HCT116 (cell line): Measurements from ENCODE around the gene KIRREL3. TPM values are rescaled to one million over a fixed set of nuclear protein-coding genes. Genes with fewer than 3 reads are reported as not detected.

Experiments used
- ATAC-seq: fragments of 200-7000 bp; cut with Tn5 transposase; 2 replicates; pipeline ENCODE4 v1.9.1; 2020; ENCODE audit warnings: mild to moderate bottlenecking, moderate library complexity
- BruUV-seq: library from RNA; stranded (reverse); fragments of 400-500 nt; replicated peaks from 2 replicates; lab custom pipeline; 2021; lab: Mats Ljungman, UMichigan
- CTCF ChIA-PET: fragments of 300-600 bp; sonication (Branson Sonifier 250); formaldehyde crosslinking; loops from one replicate; lab custom pipeline; 2021; ENCODE audit warnings: antibody characterized with exemption; lab: Charles Lee
- POLR2A ChIA-PET: fragments of 300-600, 350-600 bp; sonication (Branson Sonifier 250); formaldehyde crosslinking; loops from one replicate; lab custom pipeline; 2021; ENCODE audit warnings: antibody characterized with exemption; lab: Charles Lee
- RAD21 ChIA-PET, 2 experiments: fragments of 300-600 bp; sonication (Branson Sonifier 250); formaldehyde crosslinking; loops; one replicate each; lab custom pipeline; 2023; ENCODE audit warnings: low total read pairs in 2 of 2; ENCODE audit not compliant: uncharacterized antibody in 2 of 2, unreplicated experiment in 2 of 2, low non-redundant PET in 1 of 2; lab: Charles Lee
- DNase-seq: peaks from one replicate; pipeline ENCODE4 v3.0.0-alpha.2; 2010; ENCODE audit warnings: low read depth, low spot score
- H2AFZ ChIP-seq: fragments of 200-600 bp; shearing (Covaris generic), sonication (generic); 2 replicates; pipeline ENCODE4 v1.6.1; 2017; ENCODE audit warnings: low read depth, mixed run types, mixed read lengths, antibody characterized with exemption, low read length; ENCODE audit not compliant: poor library complexity, severe bottlenecking
- H3K27ac ChIP-seq: 2 replicates; pipeline ENCODE4 v1.5.1; 2012; ENCODE audit warnings: low read depth, low read length
- H3K27me3 ChIP-seq: fragments of 200-600 bp; sonication (generic); 2 replicates; pipeline ENCODE4 v1.6.1; 2016; ENCODE audit warnings: mixed run types, low read length, mixed read lengths; ENCODE audit not compliant: insufficient read depth
- H3K36me3 ChIP-seq, 2 experiments: fragments of 200-500 bp in 1 of 2; fragments of 200-600 bp in 1 of 2; sonication (Bioruptor generic) in 1 of 2; sonication (generic) in 1 of 2; 2 replicates each; pipeline versions ENCODE4 v1.5.1 to v1.6.1; 2014 to 2016; ENCODE audit warnings: low read length in 2 of 2, inconsistent platforms in 1 of 2, mixed read lengths in 1 of 2, mixed run types in 1 of 2; ENCODE audit not compliant: insufficient read depth in 2 of 2, control insufficient read depth in 1 of 2
- H3K4me1 ChIP-seq, 2 experiments: fragments of 200-600 bp in 1 of 2; sonication (generic) in 1 of 2; 2 replicates each; pipeline versions ENCODE4 v1.5.1 to v1.6.1; 2012 to 2017; ENCODE audit warnings: low read length in 2 of 2, inconsistent platforms in 1 of 2, mild to moderate bottlenecking in 1 of 2, mixed read lengths in 1 of 2, mixed run types in 1 of 2, moderate library complexity in 1 of 2; ENCODE audit not compliant: insufficient read depth in 2 of 2, control insufficient read depth in 1 of 2
- H3K4me2 ChIP-seq: fragments of 200-600 bp; sonication (generic); 2 replicates; pipeline ENCODE4 v1.6.1; 2017; ENCODE audit warnings: mixed run types, low read length, mixed read lengths
- H3K4me3 ChIP-seq, 2 experiments: fragments of 200-600 bp in 1 of 2; sonication (generic) in 1 of 2; replicated peaks in 1 of 2; 2 replicates each; pipeline ENCODE4 v1.5.1; 2011 to 2016; ENCODE audit warnings: low read length in 2 of 2, control low read depth in 1 of 2, low read depth in 1 of 2, mild to moderate bottlenecking in 1 of 2, mixed read lengths in 1 of 2, mixed run types in 1 of 2
- H3K79me2 ChIP-seq: fragments of 200-600 bp; sonication (generic); 2 replicates; pipeline ENCODE4 v1.6.1; 2017; ENCODE audit warnings: mild to moderate bottlenecking, mixed run types, low read length, moderate library complexity, mixed read lengths; ENCODE audit not compliant: insufficient read depth
- H3K9ac ChIP-seq: fragments of 200-600 bp; sonication (generic); 2 replicates; pipeline ENCODE4 v1.6.1; 2016; ENCODE audit warnings: low read length, mixed read lengths
- H3K9me2 ChIP-seq: fragments of 200-600 bp; sonication (generic), shearing (Covaris generic); 2 replicates; pipeline ENCODE4 v1.6.1; 2017; ENCODE audit warnings: mixed run types, mild to moderate bottlenecking, moderate library complexity; ENCODE audit not compliant: insufficient read depth
- H3K9me3 ChIP-seq, 2 experiments: fragments of 200-500 bp in 1 of 2; fragments of 200-600 bp in 1 of 2; sonication (Bioruptor generic) in 1 of 2; sonication (generic) in 1 of 2; 2 replicates each; pipeline ENCODE4 v1.6.1; 2014 to 2017; ENCODE audit warnings: low read length in 2 of 2, mixed read lengths in 2 of 2, inconsistent platforms in 1 of 2, low read depth in 1 of 2, mild to moderate bottlenecking in 1 of 2, mixed run types in 1 of 2, moderate library complexity in 1 of 2; ENCODE audit not compliant: control insufficient read depth in 1 of 2, insufficient read depth in 1 of 2
- H4K20me1 ChIP-seq: fragments of 200-600 bp; sonication (generic), shearing (Covaris generic); 2 replicates; pipeline ENCODE4 v1.6.1; 2017; ENCODE audit warnings: mixed run types, mild to moderate bottlenecking, moderate library complexity; ENCODE audit not compliant: insufficient read depth
- CBX3 ChIP-seq: IDR thresholded peaks from 2 replicates; pipeline ENCODE4 v1.6.1; 2012; ENCODE audit warnings: low read depth
- CEBPB ChIP-seq: IDR thresholded peaks from 2 replicates; pipeline ENCODE4 v1.6.1; 2012; ENCODE audit warnings: low read depth
- EGR1 ChIP-seq: IDR thresholded peaks from 2 replicates; pipeline ENCODE4 v1.6.1; 2012; ENCODE audit warnings: low read depth
- ELF1 ChIP-seq: IDR thresholded peaks from 2 replicates; pipeline ENCODE4 v1.6.1; 2012; ENCODE audit warnings: low read depth, borderline replicate concordance
- EZH2 ChIP-seq: fragments of 200-600 bp; sonication (generic); IDR thresholded peaks from 2 replicates; pipeline ENCODE4 v1.6.1; 2017; ENCODE audit warnings: antibody characterized with exemption, mixed run types
- JUND ChIP-seq: IDR thresholded peaks from 2 replicates; pipeline ENCODE4 v1.6.1; 2012
- POLR2A ChIP-seq: IDR thresholded peaks from 2 replicates; pipeline ENCODE4 v1.7.0; 2011; ENCODE audit warnings: borderline replicate concordance; ENCODE audit not compliant: insufficient read depth, insufficient read length; ENCODE audit errors: extremely low read depth
- POLR2AphosphoS5 ChIP-seq: IDR thresholded peaks from 2 replicates; pipeline ENCODE4 v1.6.1; 2011; ENCODE audit warnings: mild to moderate bottlenecking, low read depth, low read length, moderate library complexity
- SIN3A ChIP-seq: IDR thresholded peaks from 2 replicates; pipeline ENCODE4 v1.6.1; 2012; ENCODE audit warnings: low read depth
- SP1 ChIP-seq: IDR thresholded peaks from 2 replicates; pipeline ENCODE4 v1.6.1; 2012; ENCODE audit warnings: low read depth
- SRF ChIP-seq: IDR thresholded peaks from 2 replicates; pipeline ENCODE4 v1.6.1; 2012; ENCODE audit warnings: low read depth
- YY1 ChIP-seq: IDR thresholded peaks from 2 replicates; pipeline ENCODE4 v1.6.1; 2011; ENCODE audit warnings: low read length, low read depth, moderate library complexity, mild to moderate bottlenecking; ENCODE audit not compliant: insufficient replicate concordance; ENCODE audit errors: extremely low read depth
- ZFX ChIP-seq: fragments of 450-650 bp; IDR thresholded peaks from 2 replicates; pipeline ENCODE4 v1.6.1; 2017
- ZNF274 ChIP-seq: fragments of 200-500 bp; sonication (Bioruptor generic); IDR thresholded peaks from 2 replicates; pipeline ENCODE4 v1.6.1; 2014; ENCODE audit warnings: mild to moderate bottlenecking, low read depth, low read length, inconsistent platforms
- intact Hi-C: fragments of 100-400 bp; cut with micrococcal nuclease; formaldehyde crosslinking; loops from 2 replicates; pipeline ENCODE4 v1.10.0; 2022
- total RNA-seq: library from RNA; stranded (reverse); gene quantifications from one replicate; pipeline ENCODE4 v1.2.1, GENCODE V29; 2021; ENCODE audit not compliant: unreplicated experiment
- TF ChIP-seq, protein P1 (sequence below): IDR thresholded peaks from 2 replicates; pipeline ENCODE4 v1.6.1; 2012
- TF ChIP-seq, protein P2 (sequence below), 3 experiments: fragments of 200-600 bp in 1 of 3; sonication (generic) in 1 of 3; IDR thresholded peaks in 2 of 3; conservative IDR thresholded peaks in 1 of 3; 2 replicates each; pipeline ENCODE4 v1.5.1; 2012 to 2017; ENCODE audit warnings: low read depth in 2 of 3, low read length in 2 of 3, antibody characterized with exemption in 1 of 3, borderline replicate concordance in 1 of 3, control low read depth in 1 of 3, mild to moderate bottlenecking in 1 of 3, mixed read lengths in 1 of 3, mixed run types in 1 of 3, moderate library complexity in 1 of 3; ENCODE audit not compliant: insufficient read depth in 1 of 3

The KIRREL3 gene
- total RNA-seq, 1 experiment from 2014 or later: not detected

DNA sequence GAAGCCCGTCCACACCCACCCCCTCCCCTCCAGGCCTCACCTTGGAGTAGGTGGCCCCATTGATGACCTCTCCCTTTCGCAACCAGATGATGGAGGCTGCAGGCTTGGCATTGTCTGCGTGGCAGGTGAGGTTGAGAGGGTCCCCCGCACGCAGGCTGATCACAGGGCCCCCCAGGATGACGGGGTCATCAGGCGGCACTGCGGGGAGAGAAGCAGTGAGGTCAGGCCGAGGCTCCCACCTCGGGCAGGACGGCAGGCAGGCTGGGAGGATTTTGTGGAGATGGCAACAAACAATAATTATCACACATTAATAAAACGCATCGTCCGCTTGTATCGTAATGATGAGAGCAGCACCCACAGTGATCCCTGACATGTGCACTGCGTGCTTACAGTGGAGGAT is 527.3 kb downstream of the KIRREL3 start (continued):
- TF ChIP-seq YY1: no peak
- no peak for TF ChIP-seq JUND

DNA sequence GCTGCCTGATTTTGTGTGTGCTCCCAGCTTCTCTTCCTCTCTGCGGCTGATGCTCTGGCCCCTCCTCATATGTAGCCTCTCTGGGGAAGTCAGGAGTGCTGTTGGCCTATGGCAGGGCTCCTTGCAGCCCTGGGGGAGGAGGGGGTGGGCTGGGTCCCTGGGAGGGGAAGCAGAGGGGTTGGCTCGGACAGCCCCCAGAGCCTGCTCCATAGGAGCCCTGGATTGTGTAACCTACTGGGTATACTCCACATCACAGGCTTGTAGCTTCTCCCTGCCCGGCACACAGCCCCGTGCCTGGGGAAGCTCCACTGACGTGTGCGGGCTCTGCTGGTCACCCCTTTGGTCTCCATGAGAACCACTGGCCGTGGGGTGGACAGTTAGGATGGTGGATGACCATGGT is 531.3 kb downstream of the KIRREL3 start:
- H2AFZ ChIP-seq: no peak overlapping the region
- intact Hi-C loops: no loop called here
- ChIA-PET RAD21 (no interaction called here), CTCF (interaction anchor here (1.2 to 2.8 kb wide), 2 partner anchors 11 to 159 kb away, joined by 3 to 14 read pairs; no protein-coding TSS in a partner anchor), POLR2A (no interaction called here)
- H3K27ac ChIP-seq: no peak overlapping the region
- no peaks in the 10 kb centered on the region for H4K20me1 ChIP-seq
- no peaks in the 10 kb centered on the region for H3K9me2 ChIP-seq
- no peaks in the 10 kb centered on the region for H3K4me1 ChIP-seq
- H3K4me3 ChIP-seq: no peak overlapping the region
- H3K36me3 ChIP-seq: no peaks in the 10 kb centered on the region
- H3K27me3 ChIP-seq: peaks cover 14% of the 10 kb centered on the region; the same call in 1 of the 2 replicates
- H3K9me3 ChIP-seq: no peaks in the 10 kb centered on the region
- no peak for DNase-seq
- no peak for ATAC-seq
- BruUV-seq: no TSS peak
- H3K4me2 ChIP-seq: no peak overlapping the region
- H3K79me2 ChIP-seq: no peaks in the 10 kb centered on the region
- no peak overlapping the region for H3K9ac ChIP-seq
- TF ChIP-seq CEBPB (no peak), ZNF274 (no peak), SRF (no peak)

DNA sequence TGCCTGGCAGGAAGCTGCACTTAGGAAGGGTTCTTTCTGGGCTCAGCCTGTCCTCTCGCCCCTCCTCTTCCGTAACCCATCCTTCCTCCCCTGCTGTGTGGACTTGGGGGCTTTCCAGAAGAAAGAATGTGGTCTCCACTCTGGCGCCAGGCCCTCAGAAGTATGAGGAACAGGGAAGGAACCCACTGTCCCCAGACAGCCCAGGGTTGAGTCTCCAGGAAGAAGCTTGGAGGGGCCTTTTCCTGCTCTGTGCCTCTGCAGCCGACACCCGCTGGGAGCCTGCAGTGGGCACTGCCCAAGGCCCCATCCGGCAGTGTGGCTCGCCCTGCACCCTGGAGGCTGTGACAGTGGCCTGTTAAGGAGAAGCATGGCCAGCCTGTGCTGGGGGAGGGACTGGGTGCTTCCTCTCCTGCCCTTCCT is 532.5 kb downstream of the KIRREL3 start:
- no peaks in the 10 kb centered on the region for H3K9me2 ChIP-seq
- ChIA-PET CTCF (interaction anchor here (1.2 to 2.8 kb wide), 2 partner anchors 13 to 158 kb away, joined by 3 to 14 read pairs; no protein-coding TSS in a partner anchor), POLR2A (no interaction called here), RAD21 (no interaction called here)
- DNase-seq (no peak), ATAC-seq (no peak)
- H3K4me3 ChIP-seq: no peak overlapping the region
- H3K36me3 ChIP-seq: no peaks in the 10 kb centered on the region
- no peaks in the 10 kb centered on the region for H3K9me3 ChIP-seq
- no peak overlapping the region for H2AFZ ChIP-seq
- no peak overlapping the region for H3K4me2 ChIP-seq
- intact Hi-C loops: no loop called here
- no peaks in the 10 kb centered on the region for H3K79me2 ChIP-seq
- no peaks in the 10 kb centered on the region for H4K20me1 ChIP-seq
- H3K4me1 ChIP-seq: no peaks in the 10 kb centered on the region
- no TSS peak for BruUV-seq
- no peak overlapping the region for H3K9ac ChIP-seq
- TF ChIP-seq EGR1 (no peak), ELF1 (no peak), SIN3A (no peak), SRF (no peak), CBX3 (no peak), ZFX (no peak), YY1 (no peak), POLR2A (no peak), SP1 (no peak), EZH2 (no peak), POLR2AphosphoS5 (no peak)
- TF ChIP-seq, protein P1, sequence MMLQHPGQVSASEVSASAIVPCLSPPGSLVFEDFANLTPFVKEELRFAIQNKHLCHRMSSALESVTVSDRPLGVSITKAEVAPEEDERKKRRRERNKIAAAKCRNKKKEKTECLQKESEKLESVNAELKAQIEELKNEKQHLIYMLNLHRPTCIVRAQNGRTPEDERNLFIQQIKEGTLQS: no peak
- TF ChIP-seq, protein P2, sequence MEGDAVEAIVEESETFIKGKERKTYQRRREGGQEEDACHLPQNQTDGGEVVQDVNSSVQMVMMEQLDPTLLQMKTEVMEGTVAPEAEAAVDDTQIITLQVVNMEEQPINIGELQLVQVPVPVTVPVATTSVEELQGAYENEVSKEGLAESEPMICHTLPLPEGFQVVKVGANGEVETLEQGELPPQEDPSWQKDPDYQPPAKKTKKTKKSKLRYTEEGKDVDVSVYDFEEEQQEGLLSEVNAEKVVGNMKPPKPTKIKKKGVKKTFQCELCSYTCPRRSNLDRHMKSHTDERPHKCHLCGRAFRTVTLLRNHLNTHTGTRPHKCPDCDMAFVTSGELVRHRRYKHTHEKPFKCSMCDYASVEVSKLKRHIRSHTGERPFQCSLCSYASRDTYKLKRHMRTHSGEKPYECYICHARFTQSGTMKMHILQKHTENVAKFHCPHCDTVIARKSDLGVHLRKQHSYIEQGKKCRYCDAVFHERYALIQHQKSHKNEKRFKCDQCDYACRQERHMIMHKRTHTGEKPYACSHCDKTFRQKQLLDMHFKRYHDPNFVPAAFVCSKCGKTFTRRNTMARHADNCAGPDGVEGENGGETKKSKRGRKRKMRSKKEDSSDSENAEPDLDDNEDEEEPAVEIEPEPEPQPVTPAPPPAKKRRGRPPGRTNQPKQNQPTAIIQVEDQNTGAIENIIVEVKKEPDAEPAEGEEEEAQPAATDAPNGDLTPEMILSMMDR (IDR thresholded peaks at IDR 0.05 in 2 of 3, conservative IDR thresholded peaks at IDR 0.05 in 1 of 3; ENCODE audit: borderline replicate concordance in 1 of 3, insufficient read depth in 1 of 3, low read depth in 2 of 3, low read length in 2 of 3): no peak
- peaks cover 14% of the 10 kb centered on the region; the same call in 1 of the 2 replicates for H3K27me3 ChIP-seq
- H3K27ac ChIP-seq: no peak overlapping the region
